Measurements from ENCODE around the gene DTYMK.

DNA sequence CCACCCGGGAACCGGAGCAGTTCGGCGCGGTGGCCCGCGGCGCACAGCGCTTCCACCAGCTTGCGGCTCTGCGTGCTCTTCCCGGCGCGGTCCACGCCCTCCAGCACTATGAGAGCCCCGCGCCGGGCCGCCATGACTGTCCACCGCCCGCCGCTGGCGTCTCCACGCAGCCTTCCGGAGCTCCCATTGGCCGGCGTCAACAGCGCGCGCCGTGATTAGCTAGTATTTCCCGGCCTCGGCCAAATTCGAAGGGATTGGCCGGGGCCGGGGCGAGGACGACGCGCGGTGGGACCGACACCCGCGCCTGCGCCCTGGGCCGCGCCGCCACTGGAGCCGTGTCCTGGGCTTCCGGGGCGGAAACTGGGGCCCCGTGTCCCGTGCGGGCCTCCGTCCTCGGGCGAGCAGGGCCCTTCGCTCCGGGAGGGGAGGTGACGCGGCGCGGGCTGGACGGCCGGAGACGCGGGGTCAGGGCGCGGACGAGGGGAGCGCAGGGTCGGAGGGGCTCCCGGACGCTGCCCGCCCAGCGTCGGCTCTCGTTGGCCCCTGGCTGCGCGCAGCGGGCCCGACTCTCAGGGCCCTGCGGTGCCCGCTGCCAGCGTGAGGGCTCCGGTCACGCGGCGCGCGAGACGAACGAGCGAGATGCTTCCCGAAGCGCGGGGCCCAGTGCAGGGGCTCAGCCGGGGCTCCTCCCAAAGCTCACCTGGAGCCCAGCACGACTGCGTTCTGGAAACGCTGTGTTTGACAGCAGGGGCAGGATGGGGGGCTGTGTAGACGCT, at the start of gene DTYMK:
- peak; percentile 86 for TF ChIP-seq POLR2A (IDR thresholded peaks at IDR 0.05)
- TF ChIP-seq, protein P1, sequence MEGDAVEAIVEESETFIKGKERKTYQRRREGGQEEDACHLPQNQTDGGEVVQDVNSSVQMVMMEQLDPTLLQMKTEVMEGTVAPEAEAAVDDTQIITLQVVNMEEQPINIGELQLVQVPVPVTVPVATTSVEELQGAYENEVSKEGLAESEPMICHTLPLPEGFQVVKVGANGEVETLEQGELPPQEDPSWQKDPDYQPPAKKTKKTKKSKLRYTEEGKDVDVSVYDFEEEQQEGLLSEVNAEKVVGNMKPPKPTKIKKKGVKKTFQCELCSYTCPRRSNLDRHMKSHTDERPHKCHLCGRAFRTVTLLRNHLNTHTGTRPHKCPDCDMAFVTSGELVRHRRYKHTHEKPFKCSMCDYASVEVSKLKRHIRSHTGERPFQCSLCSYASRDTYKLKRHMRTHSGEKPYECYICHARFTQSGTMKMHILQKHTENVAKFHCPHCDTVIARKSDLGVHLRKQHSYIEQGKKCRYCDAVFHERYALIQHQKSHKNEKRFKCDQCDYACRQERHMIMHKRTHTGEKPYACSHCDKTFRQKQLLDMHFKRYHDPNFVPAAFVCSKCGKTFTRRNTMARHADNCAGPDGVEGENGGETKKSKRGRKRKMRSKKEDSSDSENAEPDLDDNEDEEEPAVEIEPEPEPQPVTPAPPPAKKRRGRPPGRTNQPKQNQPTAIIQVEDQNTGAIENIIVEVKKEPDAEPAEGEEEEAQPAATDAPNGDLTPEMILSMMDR (IDR thresholded peaks at IDR 0.05) = peak in 2 of 6 experiments; percentile 4
